Esophagus muscularis mucosa (tissue), 4 donors: ENCODE measurements around the gene MR1. TPM values are rescaled to one million over a fixed set of nuclear protein-coding genes. Genes with fewer than 3 reads are reported as not detected.

Source experiments
- DNase-seq: peaks from one replicate; pipeline ENCODE4 v3.0.0-alpha.2; 2017; ENCODE audit errors: extremely low spot score
- H3K27ac ChIP-seq, 4 donors: fragments of 200-600 bp; sonication (generic); replicated peaks in 1 of 4; 1 replicate in 3 of 4; 2 replicates in 1 of 4; pipeline ENCODE4 v1.5.1; 2016 to 2019; ENCODE audit warnings: mild to moderate bottlenecking in 1 of 4
- H3K27me3 ChIP-seq, 4 donors: fragments of 200-600 bp; sonication (generic); one replicate each; pipeline versions ENCODE4 v1.5.1 to v1.6.0; 2016 to 2019
- H3K36me3 ChIP-seq, 4 donors: fragments of 200-600 bp; sonication (generic); one replicate each; pipeline ENCODE4 v1.5.1; 2016 to 2019
- H3K4me1 ChIP-seq, 4 donors: fragments of 200-600 bp; sonication (generic); one replicate each; pipeline ENCODE4 v1.5.1; 2016 to 2019
- H3K4me3 ChIP-seq, 4 donors: fragments of 200-600 bp; sonication (generic); 1 replicate in 2 of 4; 2 replicates in 2 of 4; pipeline ENCODE4 v1.5.1; 2016 to 2019; ENCODE audit warnings: mild to moderate bottlenecking in 4 of 4, moderate library complexity in 1 of 4
- H3K9me3 ChIP-seq, 4 donors: fragments of 200-600 bp; sonication (generic); 1 replicate in 3 of 4; 2 replicates in 1 of 4; pipeline ENCODE4 v1.5.1; 2016 to 2019
- CTCF ChIP-seq, 3 experiments: fragments of 200-600 bp in 2 of 3; fragments of 450-650 bp in 1 of 3; sonication (generic) in 2 of 3; IDR thresholded peaks; one replicate each; pipeline ENCODE4 v1.5.1; 2017 to 2019; ENCODE audit warnings: antibody characterized with exemption in 3 of 3, mild to moderate bottlenecking in 2 of 3, moderate library complexity in 1 of 3
- EP300 ChIP-seq: sonication (generic); formaldehyde crosslinking; IDR thresholded peaks from one replicate; pipeline ENCODE4 v1.6.1; 2017; ENCODE audit warnings: antibody characterized with exemption
- POLR2A ChIP-seq: fragments of 450-650 bp; IDR thresholded peaks from one replicate; pipeline ENCODE4 v1.6.1; 2017; ENCODE audit warnings: antibody characterized with exemption, moderate library complexity, mild to moderate bottlenecking, low read depth
- POLR2AphosphoS5 ChIP-seq, 2 donors: sonication (generic); formaldehyde crosslinking; IDR thresholded peaks; one replicate each; pipeline ENCODE4 v1.6.1; 2017; ENCODE audit warnings: antibody characterized with exemption in 2 of 2
- WGBS: methylation state at CpG from one replicate; pipeline ENCODE4 v1.1.5; 2018; 5-methylcytosine and 5-hydroxymethylcytosine counted together
- intact Hi-C: fragments of 100-400 bp; cut with DNase I; formaldehyde crosslinking; loops from one replicate; pipeline ENCODE4 v1.15.1; 2023
- total RNA-seq, 4 donors: library from RNA; depleted of rRNA; stranded (reverse); fragments of >200 nt; gene quantifications; one replicate each; pipeline versions ENCODE4 v1.1.0 to v1.2.1, GENCODE V29; 2016

Gene MR1
- total RNA-seq, 4 donors from 2014 or later = 10.8 to 23.5 (median 15.4) TPM

- Histone ChIP-seq H3K4me3 (no peak overlapping the region), H3K9me3 (no peaks in the 10 kb centered on the region), H3K27me3 (no peaks in the 10 kb centered on the region), H3K27ac (no peak overlapping the region), H3K4me1 (peaks cover 19 to 68% (median 57%) of the 10 kb centered on the region in 4 donors), H3K36me3 (no peaks in the 10 kb centered on the region)
- DNase-seq = no peak
- TF ChIP-seq POLR2AphosphoS5 (IDR thresholded peaks at IDR 0.05) (no peak), EP300 (no peak), CTCF (IDR thresholded peaks at IDR 0.05) (no peak), POLR2A (no peak)
- WGBS = 70% methylated on average over 2 of the region's 2 CpGs
- intact Hi-C loops = loop anchor here (10.0 kb wide), 1 partner anchor 60 kb away; no protein-coding TSS in a partner anchor
These were observed 19.1 kb upstream of the MR1 start for GRCh38 chr1:181014477-181015250.

DNA sequence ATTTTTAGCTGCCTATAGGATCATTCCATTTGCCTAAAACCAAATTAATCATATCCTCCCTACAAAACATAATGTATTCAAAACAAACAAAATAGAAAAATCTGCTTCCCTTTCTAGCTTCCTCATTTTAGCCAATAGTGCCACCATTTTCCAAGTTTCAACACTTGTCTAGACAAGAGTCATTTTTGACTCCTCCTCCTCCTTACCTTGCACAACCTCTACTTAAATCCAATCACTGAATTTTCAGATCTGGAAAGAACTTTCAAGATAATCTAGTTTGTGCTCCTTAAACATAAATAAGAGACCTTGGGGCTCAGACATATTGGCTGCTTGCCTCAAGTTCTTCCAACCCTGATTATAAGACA lies 18.6 kb upstream of the MR1 start:
- peaks cover 18 to 65% (median 58%) of the 10 kb centered on the region in 4 donors for H3K4me1 ChIP-seq
- H3K27ac ChIP-seq = no peak overlapping the region
- TF ChIP-seq POLR2A = no peak
- no peak for TF ChIP-seq EP300
- no peak for TF ChIP-seq POLR2AphosphoS5 (IDR thresholded peaks at IDR 0.05)
- no peak for TF ChIP-seq CTCF (IDR thresholded peaks at IDR 0.05)
- no peaks in the 10 kb centered on the region for H3K27me3 ChIP-seq
- no peaks in the 10 kb centered on the region for H3K36me3 ChIP-seq
- no peaks in the 10 kb centered on the region for H3K9me3 ChIP-seq
- intact Hi-C loops = loop anchor here (10.0 kb wide), 1 partner anchor 60 kb away; no protein-coding TSS in a partner anchor
- H3K4me3 ChIP-seq = no peak overlapping the region
- DNase-seq = no peak

DNA sequence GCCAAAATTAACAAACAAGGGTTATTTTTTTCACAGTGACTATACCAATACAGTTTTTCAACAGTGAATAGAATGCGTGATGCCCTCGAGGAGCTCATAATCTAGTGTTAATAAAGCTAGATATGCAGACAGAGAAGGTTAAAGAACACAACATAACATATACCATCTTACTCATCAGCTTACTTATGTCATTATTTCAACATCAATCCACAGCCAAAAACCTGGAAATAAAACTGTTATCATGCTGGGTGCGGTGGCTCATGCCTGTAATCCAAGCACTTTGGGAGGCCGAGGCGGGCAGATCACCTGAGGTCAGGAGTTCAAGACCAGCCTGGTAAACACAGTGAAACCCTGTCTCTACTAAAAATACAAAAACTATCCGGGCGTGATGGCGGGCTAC lies 17.2 kb upstream of the MR1 start:
- H3K27me3 ChIP-seq = no peaks in the 10 kb centered on the region

DNA sequence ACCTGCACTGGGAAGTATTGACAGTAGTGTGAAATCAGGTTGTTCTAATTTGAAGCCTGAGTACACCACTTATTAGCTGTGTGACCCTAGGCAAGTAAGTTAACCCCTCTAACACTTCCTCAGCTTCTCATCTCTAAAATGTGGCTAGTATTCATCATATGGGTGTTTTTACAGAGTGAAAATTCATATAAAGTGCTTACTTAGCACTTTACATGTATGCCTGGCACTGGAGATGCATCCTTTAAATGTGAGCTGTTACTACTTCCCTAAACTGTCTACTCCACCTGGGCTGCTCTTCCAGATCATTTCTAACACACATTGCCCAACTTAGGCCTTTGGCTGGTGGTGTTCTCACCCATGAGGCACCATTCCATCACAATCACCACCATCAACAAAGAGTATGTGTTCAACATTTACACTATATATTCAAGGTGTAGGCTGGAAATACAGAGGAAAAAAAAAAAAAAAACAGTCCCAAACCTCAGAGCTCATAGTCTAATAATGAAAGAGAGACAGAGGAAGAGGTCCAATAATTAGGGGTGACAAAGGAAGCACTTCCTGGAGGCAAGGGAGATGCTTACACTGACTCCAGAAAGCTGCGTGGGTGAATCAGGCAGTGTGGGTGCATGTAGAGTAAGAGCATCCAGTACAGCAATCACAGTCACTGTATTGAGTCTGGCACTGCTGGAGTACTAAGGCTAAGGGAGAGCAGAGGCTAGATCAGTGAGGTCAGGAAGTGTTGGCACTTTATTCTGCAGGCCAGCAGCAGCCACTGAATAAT lies 14.7 kb upstream of the MR1 start:
- intact Hi-C loops = loop anchor here (10.0 kb wide), 1 partner anchor 64 kb away; no protein-coding TSS in a partner anchor
- Histone ChIP-seq H3K4me3 (no peak overlapping the region), H3K4me1 (peaks cover 8 to 53% (median 50%) of the 10 kb centered on the region in 4 donors), H3K27me3 (peaks cover 0 to 4% (median 0%) of the 10 kb centered on the region in 4 donors), H3K27ac (no peak overlapping the region), H3K36me3 (no peaks in the 10 kb centered on the region), H3K9me3 (no peaks in the 10 kb centered on the region)
- DNase-seq = no peak
- no peak for TF ChIP-seq CTCF (IDR thresholded peaks at IDR 0.05)
- no peak for TF ChIP-seq EP300
- no peak for TF ChIP-seq POLR2AphosphoS5 (IDR thresholded peaks at IDR 0.05)
- no peak for TF ChIP-seq POLR2A
- 77% methylated on average over 1 of the region's 1 CpG for WGBS

More for the DNA sequence above, 17.2 kb upstream of the MR1 start:
- intact Hi-C loops = loop anchor here (10.0 kb wide), 1 partner anchor 62 kb away; no protein-coding TSS in a partner anchor
- H3K4me1 ChIP-seq = peaks cover 9 to 65% (median 58%) of the 10 kb centered on the region in 4 donors
- H3K36me3 ChIP-seq = no peaks in the 10 kb centered on the region
- TF ChIP-seq POLR2AphosphoS5 (IDR thresholded peaks at IDR 0.05) (no peak), POLR2A (no peak), EP300 (no peak), CTCF (IDR thresholded peaks at IDR 0.05) (no peak)
- no peaks in the 10 kb centered on the region for H3K9me3 ChIP-seq
- H3K4me3 ChIP-seq = no peak overlapping the region
- no peak for DNase-seq
- H3K27ac ChIP-seq = no peak overlapping the region
- WGBS = 90% methylated on average over 8 of the region's 8 CpGs
